HepG2 (cell line): ENCODE results near the gene TRA2B. TPM values are rescaled to one million over a fixed set of nuclear protein-coding genes. Genes with fewer than 3 reads are reported as not detected.
A peak's percentile ranks its signal among the peaks of the same experiment; 100 is the strongest.

ENCODE experiments used
- ATF4 ChIP-seq, 2 experiments: fragments of 450-650 bp in 1 of 2; sonication (generic) in 1 of 2; formaldehyde crosslinking; IDR thresholded peaks; 2 replicates each; pipeline versions ENCODE4 v1.5.0 to v1.8.0; 2020 to 2022; ENCODE audit warnings: mild to moderate bottlenecking in 1 of 2, missing genetic modification reagents in 1 of 2
- ERF ChIP-seq: IDR thresholded peaks from 2 replicates; pipeline ENCODE4 v1.6.1; 2018; ENCODE audit warnings: missing biosample characterization, missing genetic modification reagents
- GTF3A ChIP-seq: sonication (generic); formaldehyde crosslinking; conservative IDR thresholded peaks from 2 replicates; pipeline ENCODE4 v1.4.0; 2020; ENCODE audit warnings: mild to moderate bottlenecking, missing genetic modification reagents
- KAT7 ChIP-seq: IDR thresholded peaks from 2 replicates; pipeline ENCODE4 v1.6.1; 2018; ENCODE audit warnings: borderline replicate concordance, missing compliant biosample characterization
- MIER3 ChIP-seq: IDR thresholded peaks from 2 replicates; pipeline ENCODE4 v1.6.1; 2016; ENCODE audit warnings: missing compliant biosample characterization, borderline replicate concordance
- NPAS2 ChIP-seq: sonication (generic); formaldehyde crosslinking; IDR thresholded peaks from 2 replicates; pipeline ENCODE4 v1.8.0; 2022; ENCODE audit warnings: mild to moderate bottlenecking, missing genetic modification reagents, borderline replicate concordance
- ONECUT2 ChIP-seq: sonication (generic); formaldehyde crosslinking; IDR thresholded peaks from 2 replicates; pipeline ENCODE4 v1.4.0; 2020; ENCODE audit warnings: missing genetic modification reagents
- RFX5 ChIP-seq: IDR thresholded peaks from 2 replicates; pipeline ENCODE4 v1.6.1; 2011; ENCODE audit warnings: low read depth, low read length, improper control_type of control experiment
- SAP130 ChIP-seq: IDR thresholded peaks from 2 replicates; pipeline ENCODE4 v1.6.1; 2016; ENCODE audit warnings: low read depth
- SOX5 ChIP-seq: IDR thresholded peaks from 2 replicates; pipeline ENCODE4 v1.6.1; 2016; ENCODE audit warnings: borderline replicate concordance
- TCF7 ChIP-seq: sonication (generic); IDR thresholded peaks from 2 replicates; pipeline ENCODE4 v1.6.1; 2016; ENCODE audit warnings: antibody characterized with exemption, low read depth
- TRAFD1 ChIP-seq: sonication (generic); formaldehyde crosslinking; IDR thresholded peaks from 2 replicates; pipeline ENCODE4 v1.5.1; 2020; ENCODE audit warnings: missing genetic modification reagents, mild to moderate bottlenecking, borderline replicate concordance
- YEATS4 ChIP-seq: sonication (generic); formaldehyde crosslinking; IDR thresholded peaks from 2 replicates; pipeline ENCODE4 v1.4.0; 2020; ENCODE audit warnings: missing genetic modification reagents, borderline replicate concordance
- ZBTB1 ChIP-seq: sonication (generic); formaldehyde crosslinking; IDR thresholded peaks from 2 replicates; pipeline ENCODE4 v1.4.0; 2020; ENCODE audit warnings: missing genetic modification reagents, borderline replicate concordance
- ZHX2 ChIP-seq, 2 experiments: sonication (generic) in 1 of 2; formaldehyde crosslinking in 1 of 2; IDR thresholded peaks; 2 replicates each; pipeline versions ENCODE4 v1.6.1 to v1.9.0; 2014 to 2022; ENCODE audit warnings: antibody characterized with exemption in 1 of 2, borderline replicate concordance in 1 of 2, inconsistent platforms in 1 of 2, low read depth in 1 of 2, missing genetic modification reagents in 1 of 2
- ZNF30 ChIP-seq: sonication (generic); formaldehyde crosslinking; IDR thresholded peaks from 2 replicates; pipeline ENCODE4 v1.5.0; 2020; ENCODE audit warnings: mild to moderate bottlenecking, missing genetic modification reagents
- ZNF333 ChIP-seq: sonication (generic); formaldehyde crosslinking; IDR thresholded peaks from 2 replicates; pipeline ENCODE4 v1.4.0; 2020; ENCODE audit warnings: mild to moderate bottlenecking, missing genetic modification reagents, borderline replicate concordance
- ZNF451 ChIP-seq: sonication (generic); formaldehyde crosslinking; IDR thresholded peaks from 2 replicates; pipeline ENCODE4 v1.5.0; 2020; ENCODE audit warnings: mild to moderate bottlenecking, missing genetic modification reagents
- ZNF558 ChIP-seq: sonication (generic); formaldehyde crosslinking; IDR thresholded peaks from 2 replicates; pipeline ENCODE4 v1.9.0; 2022; ENCODE audit warnings: mild to moderate bottlenecking, missing genetic modification reagents, borderline replicate concordance
- polyA plus RNA-seq, 8 experiments: library from polyadenylated mRNA; depleted of rRNA in 3 of 8; stranded (reverse) in 7 of 8; unstranded in 1 of 8; fragments of >200 nt; fragmentation: Illumina TruSeq in 4 of 8; extraction: Trizol in 4 of 8; gene quantifications; 2 replicates each; pipeline versions ENCODE4 v1.2.1 to v1.2.3, GENCODE V29; 2011 to 2016; ENCODE audit warnings: low read depth in 4 of 8, missing spikeins in 1 of 8, mixed read lengths in 1 of 8; ENCODE audit not compliant: insufficient read depth in 1 of 8
- total RNA-seq, 5 experiments: library from RNA; depleted of rRNA; stranded (reverse); fragments of >200 nt; fragmentation: Illumina TruSeq; extraction: Trizol; gene quantifications; 2 replicates each; pipeline ENCODE4 v1.2.3, GENCODE V29; 2016; ENCODE audit warnings: low read depth in 1 of 5

TRA2B gene
- total and polyA plus RNA-seq, 2 of the 13 experiments (the other 11 are each of a cell fraction or from before 2014, with no cell fraction given), result 105 to 241 TPM

- TF ChIP-seq ZBTB1 (CRISPR knock-in tag) (no peak), TRAFD1 (CRISPR knock-in tag) (no peak), GTF3A (CRISPR knock-in tag) (no peak), NPAS2 (no peak), KAT7 (CRISPR knock-in tag) (peak; percentile 85; the same call in 1 of the 2 replicates), SOX5 (CRISPR knock-in tag) (peak; percentile 55; the same call in 1 of the 2 replicates), ERF (CRISPR knock-in tag) (peak; percentile 87), ZNF558 (peak; percentile 95; the same call in 1 of the 2 replicates), TCF7 (no peak), ATF4 (CRISPR knock-in tag; IDR thresholded peaks at IDR 0.05) (no peak; a peak in 2 of 4 replicates), ZNF333 (peak; percentile 88; the same call in 1 of the 2 replicates), MIER3 (CRISPR knock-in tag) (peak; percentile 32; the same call in 1 of the 2 replicates), YEATS4 (peak; percentile 90), ZNF30 (CRISPR knock-in tag) (peak; percentile 98), RFX5 (0 out of 2 replicates have a peak, but pooled peaks have one; percentile 27), ZNF451 (peak; percentile 86; the same call in 1 of the 2 replicates), ZHX2 (IDR thresholded peaks at IDR 0.05; ENCODE audit: low read depth) (no peak), ZHX2 (CRISPR knock-in tag; IDR thresholded peaks at IDR 0.05; ENCODE audit: borderline replicate concordance) (peak; percentile 73; the same call in 1 of the 2 replicates), ONECUT2 (CRISPR knock-in tag) (peak; percentile 56), SAP130 (CRISPR knock-in tag) (peak; percentile 91)
- TF ChIP-seq, all 625 proteins: peak for 394
Measured at GRCh38 chr3:185937689-185938374, at the start of gene TRA2B (continued).
